Effector CD8-positive, alpha-beta T cell (primary cell): ENCODE data around the gene ETV6.
"Not testable (repeated sequence)": the region's sequence is repeated elsewhere in the genome, so short reads cannot be mapped to it uniquely, and the experiment has no call there.

Source experiments
- DNase-seq: peaks from one replicate; lab custom pipeline; 2025; lab: John Stamatoyannopoulos, UW

Gene ETV6

GRCh38 chr12:11668611-11669010, 19.1 kb downstream of the ETV6 start:
- DNase-seq: no peak

GRCh38 chr12:11669348-11669747, 19.9 kb downstream of the ETV6 start:
- DNase-seq: no peak

- DNase-seq: no peak
These were observed 23.1 kb downstream of the ETV6 start for GRCh38 chr12:11672256-11673191.

- DNase-seq: no peak
These were observed 24.4 kb downstream of the ETV6 start for GRCh38 chr12:11673666-11674461.

GRCh38 chr12:11674894-11675390, 25.5 kb downstream of the ETV6 start:
- no peak for DNase-seq

GRCh38 chr12:11676052-11676451, 26.6 kb downstream of the ETV6 start:
- DNase-seq: no peak

- no peak for DNase-seq
These were observed 27.6 kb downstream of the ETV6 start for GRCh38 chr12:11677093-11677492.

GRCh38 chr12:11677752-11678151, 28.3 kb downstream of the ETV6 start:
- no peak for DNase-seq

- DNase-seq: no peak
These were observed 29.3 kb downstream of the ETV6 start for GRCh38 chr12:11678781-11679180.

- DNase-seq: no peak
These were observed 31.7 kb downstream of the ETV6 start for GRCh38 chr12:11681207-11681606.

- not testable (repeated sequence) for DNase-seq
These were observed 32.2 kb downstream of the ETV6 start for GRCh38 chr12:11681695-11682094.

GRCh38 chr12:11684393-11684792, 34.9 kb downstream of the ETV6 start:
- no peak for DNase-seq

- DNase-seq: no peak
These were observed 35.3 kb downstream of the ETV6 start for GRCh38 chr12:11684811-11685210.

GRCh38 chr12:11685316-11685715, 35.8 kb downstream of the ETV6 start:
- DNase-seq: no peak

- no peak for DNase-seq
These were observed 36.2 kb downstream of the ETV6 start for GRCh38 chr12:11685716-11686115.

- no peak for DNase-seq
These were observed 36.6 kb downstream of the ETV6 start for GRCh38 chr12:11686120-11686519.

GRCh38 chr12:11687528-11687927, 38.1 kb downstream of the ETV6 start:
- DNase-seq: no peak

GRCh38 chr12:11688379-11688778, 38.9 kb downstream of the ETV6 start:
- DNase-seq: no peak

GRCh38 chr12:11688831-11689230, 39.4 kb downstream of the ETV6 start:
- no peak for DNase-seq

- no peak for DNase-seq
These were observed 40.2 kb downstream of the ETV6 start for GRCh38 chr12:11689591-11690186.

- DNase-seq: no peak
These were observed 43.6 kb downstream of the ETV6 start for GRCh38 chr12:11693067-11693466.

GRCh38 chr12:11693601-11694000, 44.1 kb downstream of the ETV6 start:
- no peak for DNase-seq
